RWPE1 (cell line): ENCODE results near the gene ASRGL1.
A peak's percentile ranks its signal among the peaks of the same experiment; 100 is the strongest.

Experiments
- CTCF ChIA-PET: fragments of 350-600 bp; sonication (Branson Sonifier 250); formaldehyde crosslinking; extraction: SDS; loops from one replicate; lab custom pipeline; 2021; lab: Yijun Ruan, JAX
- POLR2A ChIA-PET: fragments of 400-600 bp; formaldehyde crosslinking; extraction: SDS; loops from one replicate; lab custom pipeline; 2020; ENCODE audit warnings: antibody characterized with exemption; ENCODE audit not compliant: low non-redundant PET; lab: Yijun Ruan, JAX
- DNase-seq: peaks from one replicate; pipeline ENCODE4 v3.0.0; 2012; ENCODE audit warnings: low spot score
- H3K27ac ChIP-seq: fragments of 450-650 bp; 2 replicates; pipeline ENCODE4 v1.5.1; 2017
- CTCF ChIP-seq: fragments of 450-650 bp; conservative IDR thresholded peaks from 2 replicates; pipeline ENCODE4 v1.5.1; 2017; ENCODE audit warnings: low read depth, mild to moderate bottlenecking

ASRGL1 gene

GRCh38 chr11:62404435-62404834 is 67.2 kb downstream of the ASRGL1 start:
- no peak for TF ChIP-seq CTCF
- ChIA-PET CTCF (interaction anchor here (0.7 to 2.9 kb wide), 2 partner anchors 20 to 110 kb away, joined by 4 to 11 read pairs; no protein-coding TSS in a partner anchor), POLR2A (no interaction called here)
- H3K27ac ChIP-seq = no peak overlapping the region
- no peak for DNase-seq

GRCh38 chr11:62404901-62405300 is 67.7 kb downstream of the ASRGL1 start:
- CTCF ChIA-PET = interaction anchor here (0.5 to 2.9 kb wide), 2 partner anchors 20 to 1470 kb away, joined by 3 to 11 read pairs; no protein-coding TSS in a partner anchor
- TF ChIP-seq CTCF = no peak
- POLR2A ChIA-PET = no interaction called here
- no peak overlapping the region for H3K27ac ChIP-seq
- no peak for DNase-seq

GRCh38 chr11:62406034-62406433 is 68.8 kb downstream of the ASRGL1 start:
- no peak for DNase-seq
- POLR2A ChIA-PET = interaction anchor here (0.7 kb wide), 1 partner anchor 297 kb away, joined by 4 read pairs; no protein-coding TSS in a partner anchor
- TF ChIP-seq CTCF = no peak
- CTCF ChIA-PET = interaction anchor here (0.6 to 2.9 kb wide), 3 partner anchors 19 to 177 kb away, joined by 4 to 11 read pairs (median 6); no protein-coding TSS in a partner anchor
- H3K27ac ChIP-seq = no peak overlapping the region

GRCh38 chr11:62409831-62410230 is 72.6 kb downstream of the ASRGL1 start:
- TF ChIP-seq CTCF = no peak
- POLR2A ChIA-PET = no interaction called here
- CTCF ChIA-PET = no interaction called here
- DNase-seq = no peak
- H3K27ac ChIP-seq = peak overlapping the region; percentile 83; the same call in 1 of the 2 replicates

- ChIA-PET CTCF (interaction anchor here (0.6 to 1.9 kb wide), 3 partner anchors 14 to 483 kb away, joined by 4 to 16 read pairs (median 8); no protein-coding TSS in a partner anchor), POLR2A (interaction anchor here (0.5 kb wide), 1 partner anchor 1749 kb away, joined by 9 read pairs; no protein-coding TSS in a partner anchor)
- DNase-seq = peak; percentile 64
Measured at GRCh38 chr11:62410972-62411371, 73.7 kb downstream of the ASRGL1 start.

GRCh38 chr11:62411524-62411923 is 74.3 kb downstream of the ASRGL1 start:
- DNase-seq = no peak
- no peak for TF ChIP-seq CTCF
- ChIA-PET POLR2A (no interaction called here), CTCF (interaction anchor here (1.3 to 1.9 kb wide), 2 partner anchors 13 to 16 kb away, joined by 8 to 16 read pairs; no protein-coding TSS in a partner anchor)
- peak overlapping the region; percentile 83 for H3K27ac ChIP-seq

More at GRCh38 chr11:62410972-62411371, 73.7 kb downstream of the ASRGL1 start:
- no peak for TF ChIP-seq CTCF
- peak overlapping the region; percentile 83 for H3K27ac ChIP-seq
